Loucy (cell line): Measurements from ENCODE around the gene GRPEL1.

ENCODE experiments used
- H2AFZ ChIP-seq: fragments of 200-600 bp; sonication (generic); 2 replicates; pipeline ENCODE4 v1.6.0; 2016; ENCODE audit warnings: antibody characterized with exemption, mild to moderate bottlenecking, low read length, moderate library complexity
- H3F3A ChIP-seq: fragments of 200-600 bp; 2 replicates; pipeline ENCODE4 v1.6.0; 2016; ENCODE audit warnings: antibody characterized with exemption, low read depth, mild to moderate bottlenecking
- H3K27me3 ChIP-seq: fragments of 200-600 bp; sonication (generic); 2 replicates; pipeline ENCODE4 v1.6.1; 2014; ENCODE audit warnings: low read length, mild to moderate bottlenecking; ENCODE audit not compliant: insufficient read depth, poor library complexity, severe bottlenecking
- H3K36me3 ChIP-seq: fragments of 200-600 bp; sonication (generic); 2 replicates; pipeline ENCODE4 v1.6.1; 2016; ENCODE audit warnings: low read length; ENCODE audit not compliant: insufficient read depth
- H3K4me1 ChIP-seq: fragments of 200-600 bp; sonication (generic); 2 replicates; pipeline ENCODE4 v1.5.1; 2014; ENCODE audit warnings: low read length, mild to moderate bottlenecking; ENCODE audit not compliant: insufficient read depth, poor library complexity, severe bottlenecking
- H3K4me2 ChIP-seq: fragments of 200-600 bp; sonication (generic); 2 replicates; pipeline ENCODE4 v1.6.0; 2014; ENCODE audit warnings: antibody characterized with exemption, low read length, low read depth, mild to moderate bottlenecking; ENCODE audit not compliant: poor library complexity, severe bottlenecking
- H3K4me3 ChIP-seq: fragments of 200-600 bp; sonication (generic); 2 replicates; pipeline ENCODE4 v1.5.1; 2014; ENCODE audit warnings: low read length, mild to moderate bottlenecking, mixed read lengths; ENCODE audit not compliant: poor library complexity, severe bottlenecking
- H3K79me2 ChIP-seq: fragments of 200-600 bp; sonication (generic); 2 replicates; pipeline ENCODE4 v1.6.1; 2014; ENCODE audit warnings: low read length; ENCODE audit not compliant: insufficient read depth
- H3K9ac ChIP-seq: fragments of 200-600 bp; sonication (generic); 2 replicates; pipeline ENCODE4 v1.6.0; 2014; ENCODE audit warnings: mild to moderate bottlenecking, low read depth, low read length, moderate library complexity; ENCODE audit not compliant: poor library complexity, severe bottlenecking
- H3K9me2 ChIP-seq: fragments of 200-600 bp; sonication (generic); replicated peaks from 2 replicates; pipeline ENCODE4 v1.6.1; 2016; ENCODE audit warnings: low read depth, low read length, mixed read lengths
- H3K9me3 ChIP-seq: fragments of 200-600 bp; sonication (generic); 2 replicates; pipeline ENCODE4 v1.6.1; 2014; ENCODE audit warnings: mild to moderate bottlenecking, antibody characterized with exemption, low read length, low read depth; ENCODE audit not compliant: insufficient read depth
- H4K20me1 ChIP-seq: fragments of 200-600 bp; sonication (generic); 2 replicates; pipeline ENCODE4 v1.6.0; 2014; ENCODE audit warnings: antibody characterized with exemption, low read length, mild to moderate bottlenecking; ENCODE audit not compliant: insufficient read depth, poor library complexity, severe bottlenecking
- EZH2phosphoT487 ChIP-seq: fragments of 200-600 bp; IDR thresholded peaks from 2 replicates; pipeline ENCODE4 v1.6.1; 2018; ENCODE audit warnings: antibody characterized with exemption, mild to moderate bottlenecking, moderate library complexity, borderline replicate concordance
- TF ChIP-seq, protein P1 (sequence below): fragments of 200-600 bp; sonication (generic); conservative IDR thresholded peaks from 2 replicates; pipeline ENCODE4 v1.5.1; 2014; ENCODE audit warnings: mild to moderate bottlenecking, antibody characterized with exemption, low read length

Gene GRPEL1

DNA sequence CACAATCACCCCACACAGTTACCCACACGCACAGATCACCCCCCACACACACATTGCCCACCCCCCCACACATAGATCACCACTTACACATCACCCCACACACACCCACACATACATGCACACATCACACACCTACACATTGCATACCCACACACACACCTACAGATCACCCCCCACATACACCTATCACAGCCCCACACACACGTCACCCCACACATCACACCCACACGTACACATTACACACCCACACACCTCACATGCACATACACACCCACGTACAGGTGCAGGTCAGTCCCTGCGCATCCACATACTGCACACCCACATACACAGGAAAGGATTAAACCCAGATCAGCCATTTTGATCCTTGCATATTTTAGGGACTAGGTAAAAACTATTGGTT, 40.0 kb downstream of the GRPEL1 start:
- TF ChIP-seq EZH2phosphoT487, result no peak
- TF ChIP-seq, protein P1, sequence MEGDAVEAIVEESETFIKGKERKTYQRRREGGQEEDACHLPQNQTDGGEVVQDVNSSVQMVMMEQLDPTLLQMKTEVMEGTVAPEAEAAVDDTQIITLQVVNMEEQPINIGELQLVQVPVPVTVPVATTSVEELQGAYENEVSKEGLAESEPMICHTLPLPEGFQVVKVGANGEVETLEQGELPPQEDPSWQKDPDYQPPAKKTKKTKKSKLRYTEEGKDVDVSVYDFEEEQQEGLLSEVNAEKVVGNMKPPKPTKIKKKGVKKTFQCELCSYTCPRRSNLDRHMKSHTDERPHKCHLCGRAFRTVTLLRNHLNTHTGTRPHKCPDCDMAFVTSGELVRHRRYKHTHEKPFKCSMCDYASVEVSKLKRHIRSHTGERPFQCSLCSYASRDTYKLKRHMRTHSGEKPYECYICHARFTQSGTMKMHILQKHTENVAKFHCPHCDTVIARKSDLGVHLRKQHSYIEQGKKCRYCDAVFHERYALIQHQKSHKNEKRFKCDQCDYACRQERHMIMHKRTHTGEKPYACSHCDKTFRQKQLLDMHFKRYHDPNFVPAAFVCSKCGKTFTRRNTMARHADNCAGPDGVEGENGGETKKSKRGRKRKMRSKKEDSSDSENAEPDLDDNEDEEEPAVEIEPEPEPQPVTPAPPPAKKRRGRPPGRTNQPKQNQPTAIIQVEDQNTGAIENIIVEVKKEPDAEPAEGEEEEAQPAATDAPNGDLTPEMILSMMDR, result no peak
- Histone ChIP-seq H3K36me3 (peaks cover 60% of the 10 kb centered on the region; the same call in 1 of the 2 replicates), H3K4me1 (no peaks in the 10 kb centered on the region), H3K9me2 (no peaks in the 10 kb centered on the region), H3K79me2 (no peaks in the 10 kb centered on the region), H3K4me2 (no peak overlapping the region), H4K20me1 (no peaks in the 10 kb centered on the region), H3K9ac (no peak overlapping the region), H3K9me3 (no peaks in the 10 kb centered on the region), H3F3A (no peaks in the 10 kb centered on the region), H2AFZ (no peak overlapping the region), H3K4me3 (no peak overlapping the region), H3K27me3 (no peaks in the 10 kb centered on the region)

DNA sequence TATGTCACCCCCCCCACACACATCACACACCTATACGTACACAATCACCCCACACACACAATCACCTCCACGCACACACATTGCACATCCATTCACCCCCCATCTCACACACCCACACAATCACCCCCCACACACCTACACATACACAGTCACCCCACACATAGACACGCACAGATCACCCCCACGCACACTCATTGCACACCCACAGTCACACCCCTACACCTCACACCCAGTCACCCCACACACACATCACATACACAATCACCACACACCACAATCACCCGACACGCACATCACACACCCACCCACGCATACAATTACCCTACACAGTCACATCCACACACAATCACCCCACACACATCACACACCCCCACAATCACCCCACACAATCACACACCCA, 40.6 kb downstream of the GRPEL1 start:
- Histone ChIP-seq H3K36me3 (peaks cover 56% of the 10 kb centered on the region; the same call in 1 of the 2 replicates), H3K27me3 (no peaks in the 10 kb centered on the region)

DNA sequence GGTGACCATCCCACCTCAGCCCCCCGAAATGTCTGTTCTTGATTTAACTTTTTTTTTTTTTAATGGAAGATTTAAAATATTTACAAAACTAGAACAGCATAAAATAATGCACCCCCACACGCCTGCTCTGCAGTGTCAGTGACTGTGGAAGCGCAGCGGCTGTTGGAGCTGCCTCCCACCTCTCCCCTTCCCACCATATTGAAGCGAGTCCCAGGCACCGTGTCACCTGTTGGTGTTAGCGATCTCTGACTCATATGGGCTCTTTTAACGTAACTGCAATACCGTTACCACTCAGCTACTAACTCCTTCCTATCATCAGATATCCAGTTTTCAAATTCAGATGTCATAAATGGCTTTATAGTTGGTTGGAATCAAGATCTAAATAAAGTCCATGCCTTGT, 41.8 kb downstream of the GRPEL1 start:
- H3K9me2 ChIP-seq, result no peaks in the 10 kb centered on the region
- no peak overlapping the region for H3K9ac ChIP-seq
- no peak overlapping the region for H2AFZ ChIP-seq
- peaks cover 47% of the 10 kb centered on the region; the same call in 1 of the 2 replicates for H3K36me3 ChIP-seq
- H3K27me3 ChIP-seq, result no peaks in the 10 kb centered on the region
- no peaks in the 10 kb centered on the region for H3F3A ChIP-seq
- H3K4me3 ChIP-seq, result no peak overlapping the region
- no peaks in the 10 kb centered on the region for H4K20me1 ChIP-seq
- TF ChIP-seq, protein P1, result no peak
- TF ChIP-seq EZH2phosphoT487, result no peak
- H3K4me1 ChIP-seq, result no peaks in the 10 kb centered on the region
- no peaks in the 10 kb centered on the region for H3K9me3 ChIP-seq
- H3K79me2 ChIP-seq, result no peaks in the 10 kb centered on the region
- H3K4me2 ChIP-seq, result no peak overlapping the region

More for the DNA sequence above, 40.6 kb downstream of the GRPEL1 start:
- Histone ChIP-seq H4K20me1 (no peaks in the 10 kb centered on the region), H3K9ac (no peak overlapping the region), H3K79me2 (no peaks in the 10 kb centered on the region), H3K4me3 (no peak overlapping the region), H3K4me2 (no peak overlapping the region), H3K9me3 (no peaks in the 10 kb centered on the region), H3K9me2 (no peaks in the 10 kb centered on the region), H2AFZ (no peak overlapping the region), H3K4me1 (no peaks in the 10 kb centered on the region), H3F3A (no peaks in the 10 kb centered on the region)
- TF ChIP-seq, protein P1, result no peak
- TF ChIP-seq EZH2phosphoT487, result no peak
